HepG2 (cell line): ENCODE data around the gene ALDH7A1. TPM values are rescaled to one million over a fixed set of nuclear protein-coding genes. Genes with fewer than 3 reads are reported as not detected.

Source experiments
- ESRRA ChIP-seq: sonication (generic); formaldehyde crosslinking; IDR thresholded peaks from 2 replicates; pipeline ENCODE4 v1.5.1; 2020; ENCODE audit warnings: mild to moderate bottlenecking, low read depth, missing genetic modification reagents
- ETV6 ChIP-seq: sonication (generic); formaldehyde crosslinking; conservative IDR thresholded peaks from 2 replicates; pipeline ENCODE4 v1.4.0; 2020; ENCODE audit warnings: missing genetic modification reagents
- KDM4B ChIP-seq: sonication (generic); formaldehyde crosslinking; IDR thresholded peaks from 2 replicates; pipeline ENCODE4 v1.4.0; 2020; ENCODE audit warnings: missing genetic modification reagents
- KDM6A ChIP-seq: IDR thresholded peaks from 2 replicates; pipeline ENCODE4 v1.6.1; 2016; ENCODE audit warnings: low read depth
- KIAA2018 ChIP-seq: sonication (generic); formaldehyde crosslinking; IDR thresholded peaks from 2 replicates; pipeline ENCODE4 v1.5.0; 2020; ENCODE audit warnings: mild to moderate bottlenecking, missing genetic modification reagents, borderline replicate concordance
- KLF15 ChIP-seq: sonication (generic); formaldehyde crosslinking; IDR thresholded peaks from 2 replicates; pipeline ENCODE4 v1.8.1; 2023; ENCODE audit warnings: borderline replicate concordance, mild to moderate bottlenecking, inconsistent platforms, missing genetic modification reagents, mixed read lengths
- MATR3 ChIP-seq: sonication (generic); formaldehyde crosslinking; IDR thresholded peaks from 2 replicates; pipeline ENCODE4 v1.4.0; 2020; ENCODE audit warnings: missing genetic modification reagents
- NR2F1 ChIP-seq, 2 experiments: fragments of 450-650 bp in 1 of 2; formaldehyde crosslinking in 1 of 2; IDR thresholded peaks; 2 replicates each; pipeline versions ENCODE4 v1.5.0 to v1.6.1; 2016 to 2020; ENCODE audit warnings: mild to moderate bottlenecking in 1 of 2, missing compliant biosample characterization in 1 of 2, missing genetic modification reagents in 1 of 2, moderate library complexity in 1 of 2
- REPIN1 ChIP-seq: sonication (generic); formaldehyde crosslinking; IDR thresholded peaks from 2 replicates; pipeline ENCODE4 v1.8.0; 2022; ENCODE audit warnings: missing genetic modification reagents, low read depth, mild to moderate bottlenecking, borderline replicate concordance
- SIN3B ChIP-seq: fragments of 150-350 bp; IDR thresholded peaks from 2 replicates; pipeline ENCODE4 v1.6.1; 2014; ENCODE audit warnings: low read length
- STAG1 ChIP-seq: sonication (generic); formaldehyde crosslinking; IDR thresholded peaks from 2 replicates; pipeline ENCODE4 v1.4.0; 2020; ENCODE audit warnings: missing genetic modification reagents
- TGIF2 ChIP-seq: IDR thresholded peaks from 2 replicates; pipeline ENCODE4 v1.6.1; 2016; ENCODE audit warnings: control low read depth, missing compliant biosample characterization
- ZBTB8A ChIP-seq: sonication (generic); formaldehyde crosslinking; IDR thresholded peaks from 2 replicates; pipeline ENCODE4 v1.4.0; 2020; ENCODE audit warnings: mild to moderate bottlenecking, low read depth, missing genetic modification reagents, borderline replicate concordance
- ZEB1 ChIP-seq: IDR thresholded peaks from 2 replicates; pipeline ENCODE4 v1.6.1; 2012; ENCODE audit warnings: mild to moderate bottlenecking, low read depth, inconsistent platforms; ENCODE audit not compliant: insufficient replicate concordance
- ZKSCAN1 ChIP-seq: fragments of 150-350 bp; IDR thresholded peaks from 2 replicates; pipeline ENCODE4 v1.6.1; 2014; ENCODE audit warnings: low read length
- ZNF230 ChIP-seq: sonication (generic); formaldehyde crosslinking; IDR thresholded peaks from 2 replicates; pipeline ENCODE4 v1.4.0; 2020; ENCODE audit warnings: mild to moderate bottlenecking, missing genetic modification reagents
- ZNF33A ChIP-seq: sonication (generic); formaldehyde crosslinking; IDR thresholded peaks from 2 replicates; pipeline ENCODE4 v1.5.1; 2020; ENCODE audit warnings: missing genetic modification reagents, mild to moderate bottlenecking, moderate library complexity, borderline replicate concordance
- ZNF383 ChIP-seq: sonication (generic); formaldehyde crosslinking; IDR thresholded peaks from 2 replicates; pipeline ENCODE4 v1.4.0; 2020; ENCODE audit warnings: missing genetic modification reagents, mild to moderate bottlenecking, borderline replicate concordance
- ZNF496 ChIP-seq: sonication (generic); formaldehyde crosslinking; IDR thresholded peaks from 2 replicates; pipeline ENCODE4 v1.8.1; 2023; ENCODE audit warnings: mild to moderate bottlenecking, moderate library complexity, missing genetic modification reagents; ENCODE audit not compliant: insufficient replicate concordance
- ZNF780A ChIP-seq: sonication (generic); formaldehyde crosslinking; IDR thresholded peaks from 2 replicates; pipeline ENCODE4 v1.8.0; 2022; ENCODE audit warnings: mild to moderate bottlenecking, missing genetic modification reagents, moderate library complexity
- ZNF83 ChIP-seq: sonication (generic); formaldehyde crosslinking; IDR thresholded peaks from 2 replicates; pipeline ENCODE4 v1.4.0; 2020; ENCODE audit warnings: missing genetic modification reagents, mild to moderate bottlenecking, borderline replicate concordance
- polyA plus RNA-seq, 8 experiments: library from polyadenylated mRNA; depleted of rRNA in 3 of 8; stranded (reverse) in 7 of 8; unstranded in 1 of 8; fragments of >200 nt; fragmentation: Illumina TruSeq in 4 of 8; extraction: Trizol in 4 of 8; gene quantifications; 2 replicates each; pipeline versions ENCODE4 v1.2.1 to v1.2.3, GENCODE V29; 2011 to 2016; ENCODE audit warnings: low read depth in 4 of 8, missing spikeins in 1 of 8, mixed read lengths in 1 of 8; ENCODE audit not compliant: insufficient read depth in 1 of 8
- total RNA-seq, 5 experiments: library from RNA; depleted of rRNA; stranded (reverse); fragments of >200 nt; fragmentation: Illumina TruSeq; extraction: Trizol; gene quantifications; 2 replicates each; pipeline ENCODE4 v1.2.3, GENCODE V29; 2016; ENCODE audit warnings: low read depth in 1 of 5
- TF ChIP-seq, protein P1 (sequence below): sonication (generic); formaldehyde crosslinking; IDR thresholded peaks from 2 replicates; pipeline ENCODE4 v1.8.0; 2022; ENCODE audit warnings: low read depth, missing genetic modification reagents
- TF ChIP-seq, protein P2 (sequence below): sonication (generic); formaldehyde crosslinking; IDR thresholded peaks from 2 replicates; pipeline ENCODE4 v1.4.0; 2020; ENCODE audit warnings: missing genetic modification reagents

ALDH7A1 gene
- total and polyA plus RNA-seq, 2 of the 13 experiments (the other 11 are each of a cell fraction or from before 2014, with no cell fraction given) = 69.0 to 100 TPM

- TF ChIP-seq KIAA2018 (CRISPR knock-in tag) (no peak), ZNF230 (no peak), REPIN1 (no peak), ZNF496 (CRISPR knock-in tag) (no peak), KLF15 (CRISPR knock-in tag) (no peak), ETV6 (no peak), ZBTB8A (CRISPR knock-in tag) (no peak), ZNF83 (CRISPR knock-in tag) (no peak), MATR3 (no peak), NR2F1 (CRISPR knock-in tag; IDR thresholded peaks at IDR 0.05) (no peak), TGIF2 (CRISPR knock-in tag) (no peak), ZKSCAN1 (no peak), STAG1 (no peak), SIN3B (no peak), KDM4B (CRISPR knock-in tag) (no peak), ZNF33A (no peak), ZEB1 (no peak), ZNF780A (CRISPR knock-in tag) (no peak), ZNF383 (CRISPR knock-in tag) (no peak), ESRRA (CRISPR knock-in tag) (no peak), KDM6A (CRISPR knock-in tag) (peak; percentile 34; the same call in 1 of the 2 replicates)
- TF ChIP-seq, protein P1, sequence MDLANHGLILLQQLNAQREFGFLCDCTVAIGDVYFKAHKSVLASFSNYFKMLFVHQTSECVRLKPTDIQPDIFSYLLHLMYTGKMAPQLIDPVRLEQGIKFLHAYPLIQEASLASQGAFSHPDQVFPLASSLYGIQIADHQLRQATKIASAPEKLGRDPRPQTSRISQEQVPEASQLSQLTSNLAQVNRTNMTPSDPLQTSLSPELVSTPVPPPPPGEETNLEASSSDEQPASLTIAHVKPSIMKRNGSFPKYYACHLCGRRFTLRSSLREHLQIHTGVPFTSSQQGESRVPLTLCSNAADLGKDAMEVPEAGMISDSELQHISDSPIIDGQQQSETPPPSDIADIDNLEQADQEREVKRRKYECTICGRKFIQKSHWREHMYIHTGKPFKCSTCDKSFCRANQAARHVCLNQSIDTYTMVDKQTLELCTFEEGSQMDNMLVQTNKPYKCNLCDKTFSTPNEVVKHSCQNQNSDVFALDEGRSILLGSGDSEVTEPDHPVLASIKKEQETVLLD = no peak
- TF ChIP-seq, protein P2, sequence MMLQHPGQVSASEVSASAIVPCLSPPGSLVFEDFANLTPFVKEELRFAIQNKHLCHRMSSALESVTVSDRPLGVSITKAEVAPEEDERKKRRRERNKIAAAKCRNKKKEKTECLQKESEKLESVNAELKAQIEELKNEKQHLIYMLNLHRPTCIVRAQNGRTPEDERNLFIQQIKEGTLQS (CRISPR knock-in tag) = no peak
Measured at GRCh38 chr5:126543660-126544059, 51.4 kb downstream of the ALDH7A1 start (continued).
